Measurements from ENCODE around the gene MESD. TPM values are rescaled to one million over a fixed set of nuclear protein-coding genes. Genes with fewer than 3 reads are reported as not detected.
"Not testable (repeated sequence)": the region's sequence is repeated elsewhere in the genome, so short reads cannot be mapped to it uniquely, and the experiment has no call there.

The MESD gene
- total RNA-seq, 1 experiment from 2014 or later: 13.7 TPM

- Histone ChIP-seq H3K27ac (ENCODE audit: low read length) (no peak overlapping the region), H3K9ac (ENCODE audit: low read length) (no peak overlapping the region), H3K79me2 (ENCODE audit: low read length) (no peaks in the 10 kb centered on the region), H3K36me3 (ENCODE audit: insufficient read depth, low read length) (no peaks in the 10 kb centered on the region; the same call in 1 of the 2 replicates), H3K9me2 (replicated peaks; ENCODE audit: insufficient read depth, low read length) (no peaks in the 10 kb centered on the region), H3K27me3 (ENCODE audit: low read length) (no peaks in the 10 kb centered on the region), H2AFZ (ENCODE audit: low read length) (no peak overlapping the region), H3K4me2 (ENCODE audit: low read depth, low read length, poor library complexity, severe bottlenecking) (no peak overlapping the region), H4K20me1 (ENCODE audit: insufficient read depth, low read depth, low read length) (no peaks in the 10 kb centered on the region), H3K4me3 (ENCODE audit: low read length) (no peak overlapping the region), H3K9me3 (ENCODE audit: low read length) (no peaks in the 10 kb centered on the region), H3K4me1 (ENCODE audit: low read length) (no peaks in the 10 kb centered on the region)
- DNase-seq: no peak
These were observed 31.6 kb downstream of the MESD start for GRCh38 chr15:80957976-80958375.

GRCh38 chr15:80957556-80957955, 32.1 kb downstream of the MESD start:
- Histone ChIP-seq H3K4me3 (ENCODE audit: low read length) (no peak overlapping the region), H3K27me3 (ENCODE audit: low read length) (no peaks in the 10 kb centered on the region), H3K36me3 (ENCODE audit: insufficient read depth, low read length) (no peaks in the 10 kb centered on the region; the same call in 1 of the 2 replicates), H3K9ac (ENCODE audit: low read length) (no peak overlapping the region), H3K79me2 (ENCODE audit: low read length) (no peaks in the 10 kb centered on the region), H4K20me1 (ENCODE audit: insufficient read depth, low read depth, low read length) (no peaks in the 10 kb centered on the region), H3K27ac (ENCODE audit: low read length) (no peak overlapping the region), H3K4me1 (ENCODE audit: low read length) (no peaks in the 10 kb centered on the region), H3K9me3 (ENCODE audit: low read length) (no peaks in the 10 kb centered on the region), H3K9me2 (replicated peaks; ENCODE audit: insufficient read depth, low read length) (no peaks in the 10 kb centered on the region), H2AFZ (ENCODE audit: low read length) (no peak overlapping the region), H3K4me2 (ENCODE audit: low read depth, low read length, poor library complexity, severe bottlenecking) (no peak overlapping the region)
- no peak for DNase-seq

- H3K9ac ChIP-seq (ENCODE audit: low read length); H3K9me2 ChIP-seq (replicated peaks; ENCODE audit: insufficient read depth, low read length); H3K27me3 ChIP-seq (ENCODE audit: low read length); H2AFZ ChIP-seq (ENCODE audit: low read length); H3K79me2 ChIP-seq (ENCODE audit: low read length); H3K4me3 ChIP-seq (ENCODE audit: low read length); H3K36me3 ChIP-seq (ENCODE audit: insufficient read depth, low read length); H4K20me1 ChIP-seq (ENCODE audit: insufficient read depth, low read depth, low read length); H3K4me2 ChIP-seq (ENCODE audit: low read depth, low read length, poor library complexity, severe bottlenecking); H3K4me1 ChIP-seq (ENCODE audit: low read length); H3K27ac ChIP-seq (ENCODE audit: low read length); H3K9me3 ChIP-seq (ENCODE audit: low read length): not testable (repeated sequence)
- peak; percentile 29 for DNase-seq
These were observed 33.8 kb downstream of the MESD start for GRCh38 chr15:80955571-80956452.

- H3K36me3 ChIP-seq (ENCODE audit: insufficient read depth, low read length): peaks cover 3% of the 10 kb centered on the region; the same call in 1 of the 2 replicates
These were observed 35.5 kb downstream of the MESD start for GRCh38 chr15:80953953-80954778.

GRCh38 chr15:80953001-80953952, 36.3 kb downstream of the MESD start:
- H3K9me2 ChIP-seq (replicated peaks; ENCODE audit: insufficient read depth, low read length): no peaks in the 10 kb centered on the region
- no peak overlapping the region for H3K27ac ChIP-seq (ENCODE audit: low read length)
- no peak overlapping the region for H2AFZ ChIP-seq (ENCODE audit: low read length)
- DNase-seq: peak; percentile 5
- H4K20me1 ChIP-seq (ENCODE audit: insufficient read depth, low read depth, low read length): no peaks in the 10 kb centered on the region
- H3K9ac ChIP-seq (ENCODE audit: low read length): no peak overlapping the region
- no peak overlapping the region for H3K4me2 ChIP-seq (ENCODE audit: low read depth, low read length, poor library complexity, severe bottlenecking)
- H3K79me2 ChIP-seq (ENCODE audit: low read length): no peaks in the 10 kb centered on the region
- H3K4me3 ChIP-seq (ENCODE audit: low read length): no peak overlapping the region
- no peaks in the 10 kb centered on the region for H3K9me3 ChIP-seq (ENCODE audit: low read length)
- H3K36me3 ChIP-seq (ENCODE audit: insufficient read depth, low read length): peaks cover 3% of the 10 kb centered on the region; the same call in 1 of the 2 replicates
- H3K4me1 ChIP-seq (ENCODE audit: low read length): no peaks in the 10 kb centered on the region
- H3K27me3 ChIP-seq (ENCODE audit: low read length): no peaks in the 10 kb centered on the region

More at GRCh38 chr15:80953953-80954778, 35.5 kb downstream of the MESD start:
- Histone ChIP-seq H3K27ac (ENCODE audit: low read length) (no peak overlapping the region), H3K4me2 (ENCODE audit: low read depth, low read length, poor library complexity, severe bottlenecking) (no peak overlapping the region), H4K20me1 (ENCODE audit: insufficient read depth, low read depth, low read length) (no peaks in the 10 kb centered on the region), H3K9me2 (replicated peaks; ENCODE audit: insufficient read depth, low read length) (no peaks in the 10 kb centered on the region), H3K27me3 (ENCODE audit: low read length) (no peaks in the 10 kb centered on the region), H2AFZ (ENCODE audit: low read length) (no peak overlapping the region), H3K79me2 (ENCODE audit: low read length) (no peaks in the 10 kb centered on the region), H3K9me3 (ENCODE audit: low read length) (no peaks in the 10 kb centered on the region), H3K4me1 (ENCODE audit: low read length) (no peaks in the 10 kb centered on the region), H3K9ac (ENCODE audit: low read length) (no peak overlapping the region), H3K4me3 (ENCODE audit: low read length) (no peak overlapping the region)
- peak; percentile 11 for DNase-seq

- H3K4me3 ChIP-seq (ENCODE audit: low read length): no peak overlapping the region
- no peaks in the 10 kb centered on the region for H3K9me3 ChIP-seq (ENCODE audit: low read length)
- DNase-seq: no peak
- H3K9ac ChIP-seq (ENCODE audit: low read length): no peak overlapping the region
- no peak overlapping the region for H3K27ac ChIP-seq (ENCODE audit: low read length)
- H3K4me2 ChIP-seq (ENCODE audit: low read depth, low read length, poor library complexity, severe bottlenecking): no peak overlapping the region
- H3K36me3 ChIP-seq (ENCODE audit: insufficient read depth, low read length): peaks cover 3% of the 10 kb centered on the region; the same call in 1 of the 2 replicates
- H3K9me2 ChIP-seq (replicated peaks; ENCODE audit: insufficient read depth, low read length): no peaks in the 10 kb centered on the region
- H3K4me1 ChIP-seq (ENCODE audit: low read length): no peaks in the 10 kb centered on the region
- no peak overlapping the region for H2AFZ ChIP-seq (ENCODE audit: low read length)
- H3K79me2 ChIP-seq (ENCODE audit: low read length): no peaks in the 10 kb centered on the region
- no peaks in the 10 kb centered on the region for H4K20me1 ChIP-seq (ENCODE audit: insufficient read depth, low read depth, low read length)
- no peaks in the 10 kb centered on the region for H3K27me3 ChIP-seq (ENCODE audit: low read length)
These were observed 37.7 kb downstream of the MESD start for GRCh38 chr15:80951941-80952340.

- H3K27me3 ChIP-seq (ENCODE audit: low read length): no peaks in the 10 kb centered on the region
- peaks cover 11% of the 10 kb centered on the region for H3K4me1 ChIP-seq (ENCODE audit: low read length)
- no peaks in the 10 kb centered on the region for H3K9me3 ChIP-seq (ENCODE audit: low read length)
- H3K79me2 ChIP-seq (ENCODE audit: low read length): no peaks in the 10 kb centered on the region
- H3K9me2 ChIP-seq (replicated peaks; ENCODE audit: insufficient read depth, low read length): no peaks in the 10 kb centered on the region
- no peak overlapping the region for H3K27ac ChIP-seq (ENCODE audit: low read length)
- H3K4me3 ChIP-seq (ENCODE audit: low read length): no peak overlapping the region
- H3K9ac ChIP-seq (ENCODE audit: low read length): no peak overlapping the region
- H3K4me2 ChIP-seq (ENCODE audit: low read depth, low read length, poor library complexity, severe bottlenecking): no peak overlapping the region
- peaks cover 3% of the 10 kb centered on the region; the same call in 1 of the 2 replicates for H3K36me3 ChIP-seq (ENCODE audit: insufficient read depth, low read length)
- no peaks in the 10 kb centered on the region for H4K20me1 ChIP-seq (ENCODE audit: insufficient read depth, low read depth, low read length)
- peak; percentile 19 for DNase-seq
- no peak overlapping the region for H2AFZ ChIP-seq (ENCODE audit: low read length)
These were observed 39.1 kb downstream of the MESD start for GRCh38 chr15:80950291-80951078.
